Nephron progenitor cell (in vitro differentiated cells): Measurements from ENCODE around the gene FIBCD1.

Experiments
- DNase-seq: peaks from one replicate; pipeline ENCODE4 v3.0.0; 2021
- H3K27ac Mint-ChIP-seq: 2 replicates; pipeline ENCODE4 v1.8.0; 2021; ENCODE audit warnings: mild to moderate bottlenecking, moderate library complexity, mixed read lengths
- H3K27me3 Mint-ChIP-seq: 2 replicates; pipeline ENCODE4 v1.8.0; 2021; ENCODE audit warnings: mild to moderate bottlenecking, low read depth, mixed read lengths; ENCODE audit not compliant: poor library complexity
- H3K36me3 Mint-ChIP-seq: 2 replicates; pipeline ENCODE4 v1.8.0; 2021; ENCODE audit warnings: low read depth, mixed read lengths
- H3K4me1 Mint-ChIP-seq: 2 replicates; pipeline ENCODE4 v1.8.0; 2021; ENCODE audit warnings: mixed read lengths
- H3K4me3 Mint-ChIP-seq: 2 replicates; pipeline ENCODE4 v1.8.0; 2021; ENCODE audit warnings: mild to moderate bottlenecking, moderate library complexity, mixed read lengths
- H3K9me3 Mint-ChIP-seq: 2 replicates; pipeline ENCODE4 v1.8.0; 2021; ENCODE audit warnings: mild to moderate bottlenecking, moderate library complexity, mixed read lengths
- CTCF ChIP-seq: fragments of 200-600 bp; sonication (generic); IDR thresholded peaks from 2 replicates; pipeline ENCODE4 v1.5.0; 2021; ENCODE audit warnings: antibody characterized with exemption

Gene FIBCD1

GRCh38 chr9:130982636-130983358, 43.8 kb upstream of the FIBCD1 start:
- Mint-ChIP-seq H3K36me3 (no peaks in the 10 kb centered on the region), H3K9me3 (no peaks in the 10 kb centered on the region), H3K4me3 (no peak overlapping the region), H3K27ac (no peak overlapping the region), H3K4me1 (peaks cover 78% of the 10 kb centered on the region), H3K27me3 (peaks cover 17% of the 10 kb centered on the region)
- DNase-seq: no peak
- no peak for TF ChIP-seq CTCF

- no peak for TF ChIP-seq CTCF
- no peak for DNase-seq
- peaks cover 74% of the 10 kb centered on the region for H3K4me1 Mint-ChIP-seq
Observed at GRCh38 chr9:130981756-130982137, 42.7 kb upstream of the FIBCD1 start.

GRCh38 chr9:130981002-130981755, 42.1 kb upstream of the FIBCD1 start:
- Mint-ChIP-seq H3K36me3 (no peaks in the 10 kb centered on the region), H3K27ac (no peak overlapping the region), H3K4me1 (peaks cover 68% of the 10 kb centered on the region), H3K9me3 (no peaks in the 10 kb centered on the region), H3K4me3 (no peak overlapping the region), H3K27me3 (peaks cover 6% of the 10 kb centered on the region)
- no peak for TF ChIP-seq CTCF
- DNase-seq: no peak

More at GRCh38 chr9:130981756-130982137, 42.7 kb upstream of the FIBCD1 start:
- Mint-ChIP-seq H3K4me3 (no peak overlapping the region), H3K36me3 (no peaks in the 10 kb centered on the region), H3K27me3 (peaks cover 9% of the 10 kb centered on the region), H3K9me3 (no peaks in the 10 kb centered on the region), H3K27ac (no peak overlapping the region)

GRCh38 chr9:130980526-130980925, 41.5 kb upstream of the FIBCD1 start:
- H3K4me3 Mint-ChIP-seq: no peak overlapping the region

GRCh38 chr9:130979591-130980385, 40.7 kb upstream of the FIBCD1 start:
- Mint-ChIP-seq H3K4me1 (peaks cover 57% of the 10 kb centered on the region), H3K27ac (no peak overlapping the region), H3K27me3 (peaks cover 10% of the 10 kb centered on the region), H3K9me3 (no peaks in the 10 kb centered on the region), H3K36me3 (no peaks in the 10 kb centered on the region), H3K4me3 (no peak overlapping the region)
- TF ChIP-seq CTCF: no peak
- no peak for DNase-seq

More at GRCh38 chr9:130980526-130980925, 41.5 kb upstream of the FIBCD1 start:
- H3K36me3 Mint-ChIP-seq: no peaks in the 10 kb centered on the region
- peaks cover 63% of the 10 kb centered on the region for H3K4me1 Mint-ChIP-seq
- peaks cover 6% of the 10 kb centered on the region for H3K27me3 Mint-ChIP-seq
- no peak for TF ChIP-seq CTCF
- H3K9me3 Mint-ChIP-seq: no peaks in the 10 kb centered on the region
- H3K27ac Mint-ChIP-seq: no peak overlapping the region
- DNase-seq: no peak
